Smooth muscle cell (in vitro differentiated cells): ENCODE data around the gene OSGIN1. TPM values are rescaled to one million over a fixed set of nuclear protein-coding genes. Genes with fewer than 3 reads are reported as not detected.

Experiments
- DNase-seq: peaks from one replicate; lab custom pipeline; 2025; ENCODE audit not compliant: unreplicated experiment; lab: John Stamatoyannopoulos, UW
- H2AFZ ChIP-seq: fragments of 200-600 bp; sonication (generic); 2 replicates; pipeline ENCODE4 v1.6.0; 2016; ENCODE audit warnings: antibody characterized with exemption, low read depth, mild to moderate bottlenecking
- H3F3A ChIP-seq: fragments of 200-600 bp; sonication (generic); 2 replicates; pipeline ENCODE4 v1.6.0; 2017; ENCODE audit warnings: antibody characterized with exemption, low read depth
- H3K27ac ChIP-seq: fragments of 200-600 bp; sonication (generic); 2 replicates; pipeline ENCODE4 v1.5.1; 2016; ENCODE audit warnings: low read depth, mild to moderate bottlenecking
- H3K27me3 ChIP-seq: fragments of 200-600 bp; sonication (generic); 2 replicates; pipeline ENCODE4 v1.6.1; 2016; ENCODE audit warnings: low read depth, mild to moderate bottlenecking
- H3K36me3 ChIP-seq: fragments of 200-600 bp; sonication (generic); 2 replicates; pipeline ENCODE4 v1.5.1; 2016; ENCODE audit warnings: low read depth
- H3K4me1 ChIP-seq: fragments of 200-600 bp; sonication (generic); 2 replicates; pipeline ENCODE4 v1.5.1; 2016; ENCODE audit warnings: low read depth
- H3K4me2 ChIP-seq: fragments of 200-600 bp; sonication (generic); 2 replicates; pipeline ENCODE4 v1.6.0; 2016; ENCODE audit warnings: mild to moderate bottlenecking
- H3K4me3 ChIP-seq: fragments of 200-600 bp; sonication (generic); 2 replicates; pipeline ENCODE4 v1.5.1; 2016; ENCODE audit warnings: mild to moderate bottlenecking
- H3K79me2 ChIP-seq: fragments of 200-600 bp; sonication (generic); 2 replicates; pipeline ENCODE4 v1.6.0; 2016; ENCODE audit warnings: low read depth, mild to moderate bottlenecking
- H3K9ac ChIP-seq: fragments of 200-600 bp; sonication (generic); 2 replicates; pipeline ENCODE4 v1.6.0; 2016; ENCODE audit warnings: low read depth
- H3K9me3 ChIP-seq: fragments of 200-600 bp; sonication (generic); replicated peaks from 2 replicates; pipeline ENCODE4 v1.5.1; 2016; ENCODE audit warnings: low read depth
- H4K20me1 ChIP-seq: fragments of 200-600 bp; sonication (generic); 2 replicates; pipeline ENCODE4 v1.6.0; 2016; ENCODE audit warnings: low read depth
- CTCF ChIP-seq: fragments of 200-600 bp; sonication (generic); IDR thresholded peaks from 2 replicates; pipeline ENCODE4 v1.5.1; 2017; ENCODE audit warnings: borderline replicate concordance, mild to moderate bottlenecking, antibody characterized with exemption; ENCODE audit not compliant: insufficient read depth, poor library complexity, severe bottlenecking
- WGBS: methylation state at CpG from one replicate; pipeline ENCODE4 v1.1.7; 2016; ENCODE audit warnings: low lambda C conversion rate; 5-methylcytosine and 5-hydroxymethylcytosine counted together
- polyA plus RNA-seq: library from polyadenylated mRNA; unstranded; fragments of >200 nt; fragmentation: Nextera tagmentation; extraction: Ambion mirVana; gene quantifications from 2 replicates; pipeline ENCODE4 v1.2.1, GENCODE V29; 2016
- total RNA-seq: library from RNA; depleted of rRNA; stranded (reverse); fragments of >200 nt; gene quantifications from 2 replicates; pipeline ENCODE4 v1.2.3, GENCODE V29; 2014

The OSGIN1 gene
- total and polyA plus RNA-seq, 2 experiments from 2014 or later, result 8.9 to 12.4 TPM

GRCh38 chr16:83937267-83937666 lies 15.8 kb upstream of the OSGIN1 start:
- H3K36me3 ChIP-seq, result no peaks in the 10 kb centered on the region
- no peaks in the 10 kb centered on the region for H3K27me3 ChIP-seq
- no peaks in the 10 kb centered on the region for H4K20me1 ChIP-seq
- DNase-seq, result no peak
- 97% methylated on average over 2 of the region's 2 CpGs for WGBS
- no peak overlapping the region for H3K4me2 ChIP-seq
- no peak overlapping the region for H2AFZ ChIP-seq
- H3K9me3 ChIP-seq, result no peaks in the 10 kb centered on the region
- H3F3A ChIP-seq, result no peaks in the 10 kb centered on the region
- no peak overlapping the region for H3K9ac ChIP-seq
- peaks cover 10% of the 10 kb centered on the region for H3K4me1 ChIP-seq
- H3K4me3 ChIP-seq, result no peak overlapping the region
- no peak overlapping the region for H3K27ac ChIP-seq
- no peak for TF ChIP-seq CTCF
- no peaks in the 10 kb centered on the region for H3K79me2 ChIP-seq

GRCh38 chr16:83937922-83938885 lies 14.8 kb upstream of the OSGIN1 start:
- Histone ChIP-seq H3K79me2 (no peaks in the 10 kb centered on the region), H3K4me2 (no peak overlapping the region), H4K20me1 (no peaks in the 10 kb centered on the region), H3K4me1 (peaks cover 10% of the 10 kb centered on the region), H3K4me3 (no peak overlapping the region), H3F3A (no peaks in the 10 kb centered on the region), H2AFZ (no peak overlapping the region), H3K27ac (no peak overlapping the region), H3K27me3 (no peaks in the 10 kb centered on the region), H3K9me3 (no peaks in the 10 kb centered on the region), H3K9ac (no peak overlapping the region), H3K36me3 (no peaks in the 10 kb centered on the region)
- 77% methylated on average over 18 of the region's 18 CpGs for WGBS
- no peak for DNase-seq
- no peak for TF ChIP-seq CTCF

- WGBS, result 87% methylated on average over 12 of the region's 12 CpGs
- no peak overlapping the region for H2AFZ ChIP-seq
Measured at GRCh38 chr16:83939266-83939855, 13.7 kb upstream of the OSGIN1 start.

More at GRCh38 chr16:83939266-83939855, 13.7 kb upstream of the OSGIN1 start:
- Histone ChIP-seq H3K27me3 (no peaks in the 10 kb centered on the region), H3F3A (no peaks in the 10 kb centered on the region), H4K20me1 (no peaks in the 10 kb centered on the region), H3K4me1 (peaks cover 4% of the 10 kb centered on the region), H3K36me3 (no peaks in the 10 kb centered on the region), H3K27ac (no peak overlapping the region), H3K9me3 (no peaks in the 10 kb centered on the region), H3K79me2 (no peaks in the 10 kb centered on the region), H3K4me3 (no peak overlapping the region), H3K4me2 (no peak overlapping the region), H3K9ac (no peak overlapping the region)
- no peak for DNase-seq
- TF ChIP-seq CTCF, result no peak
